ENCODE measurements around the gene CBX4. TPM values are rescaled to one million over a fixed set of nuclear protein-coding genes. Genes with fewer than 3 reads are reported as not detected.

CBX4 gene
- total and polyA plus RNA-seq, 9 donors: 6.6 to 14.5 (median 9.6) TPM

DNA sequence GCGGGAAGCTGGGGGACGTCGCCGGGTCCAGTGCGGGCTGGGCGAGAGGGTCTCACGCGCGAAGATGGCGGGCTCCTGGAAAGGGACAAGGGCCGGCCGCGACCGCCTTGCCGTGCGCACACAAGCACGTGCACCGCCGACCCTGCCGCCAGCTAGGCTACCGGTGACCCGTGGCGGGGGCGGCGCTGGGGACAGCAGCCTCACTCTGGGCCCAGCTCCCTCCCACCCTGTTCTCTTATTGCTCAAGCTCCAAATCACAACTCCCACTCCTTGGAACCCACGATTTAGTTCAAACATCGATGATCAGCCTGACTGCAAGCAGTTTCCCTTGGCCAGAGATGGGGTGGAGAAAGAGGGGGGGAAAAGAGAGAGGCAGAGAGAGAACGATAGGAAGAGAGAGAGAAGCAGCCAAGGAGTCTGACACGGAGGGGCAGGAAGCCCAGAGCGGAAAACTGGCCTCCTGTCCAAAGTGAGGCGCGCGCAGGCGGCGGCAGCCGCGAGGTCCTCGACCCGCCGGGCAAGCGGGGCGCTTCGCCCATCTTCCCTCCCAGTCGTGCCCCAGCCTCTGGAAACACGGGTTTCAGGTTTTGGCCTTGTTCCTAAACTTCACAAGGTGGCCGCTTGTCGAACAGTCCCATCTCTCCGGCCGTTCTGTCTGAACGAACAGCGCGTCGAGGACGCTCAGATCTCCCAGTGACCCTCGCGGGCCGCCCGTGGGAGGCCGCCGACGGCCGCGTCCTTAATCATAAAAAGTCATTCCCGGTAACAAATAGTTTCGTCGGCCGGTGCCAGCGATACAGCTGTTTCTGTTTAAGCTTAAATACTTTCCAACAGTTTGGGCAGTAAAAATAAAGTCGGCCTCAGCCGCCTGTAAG, 40.7 kb downstream of the CBX4 start:
- H3K27ac ChIP-seq (ENCODE audit: low read length): peak overlapping the region; percentile 20
- H3K9me3 ChIP-seq (replicated peaks; ENCODE audit: control insufficient read depth, low read depth, low read length): no peaks in the 10 kb centered on the region
- peaks cover 75% of the 10 kb centered on the region for H3K4me1 ChIP-seq (ENCODE audit: control insufficient read depth, insufficient read depth, low read length)
- peaks cover 12% of the 10 kb centered on the region for H3K36me3 ChIP-seq (ENCODE audit: control insufficient read depth, insufficient read depth, low read length)
- WGBS (ENCODE audit: insufficient coverage): under 1% methylated on average over 59 of the region's 70 CpGs
- peak overlapping the region; percentile 29 for H3K4me3 ChIP-seq (ENCODE audit: low read length)
- H3K27me3 ChIP-seq (ENCODE audit: control insufficient read depth, insufficient read depth, low read length): peaks cover 76% of the 10 kb centered on the region
- DNase-seq: peak; percentile 85

GRCh38 chr17:79797492-79798298, 41.5 kb downstream of the CBX4 start:
- H3K36me3 ChIP-seq (ENCODE audit: control insufficient read depth, insufficient read depth, low read length): peaks cover 12% of the 10 kb centered on the region
- H3K4me3 ChIP-seq (ENCODE audit: low read length): peak overlapping the region; percentile 86
- DNase-seq: peak; percentile 50
- H3K9me3 ChIP-seq (replicated peaks; ENCODE audit: control insufficient read depth, low read depth, low read length): no peaks in the 10 kb centered on the region
- 0% methylated on average over 57 of the region's 89 CpGs for WGBS (ENCODE audit: insufficient coverage)
- H3K27me3 ChIP-seq (ENCODE audit: control insufficient read depth, insufficient read depth, low read length): peaks cover 76% of the 10 kb centered on the region
- no peak overlapping the region for H3K27ac ChIP-seq (ENCODE audit: low read length)
- H3K4me1 ChIP-seq (ENCODE audit: control insufficient read depth, insufficient read depth, low read length): peaks cover 76% of the 10 kb centered on the region

- Histone ChIP-seq H3K9me3 (replicated peaks; ENCODE audit: control insufficient read depth, low read depth, low read length) (no peaks in the 10 kb centered on the region), H3K36me3 (ENCODE audit: control insufficient read depth, insufficient read depth, low read length) (peaks cover 12% of the 10 kb centered on the region), H3K4me1 (ENCODE audit: control insufficient read depth, insufficient read depth, low read length) (peaks cover 78% of the 10 kb centered on the region), H3K27me3 (ENCODE audit: control insufficient read depth, insufficient read depth, low read length) (peaks cover 76% of the 10 kb centered on the region), H3K27ac (ENCODE audit: low read length) (peak within 1 kb of the TSS; percentile 89), H3K4me3 (ENCODE audit: low read length) (peak within 1 kb of the TSS; percentile 86)
- DNase-seq: peak; percentile 100
- WGBS (ENCODE audit: insufficient coverage): under 1% methylated on average over 77 of the region's 79 CpGs
These were observed 42.3 kb downstream of the CBX4 start, which contains the start of gene CBX8 for GRCh38 chr17:79796763-79797491. CBX8 (minus strand) TSS chr17:79797077; CDS start chr17:79796998, 79 bp downstream.

DNA sequence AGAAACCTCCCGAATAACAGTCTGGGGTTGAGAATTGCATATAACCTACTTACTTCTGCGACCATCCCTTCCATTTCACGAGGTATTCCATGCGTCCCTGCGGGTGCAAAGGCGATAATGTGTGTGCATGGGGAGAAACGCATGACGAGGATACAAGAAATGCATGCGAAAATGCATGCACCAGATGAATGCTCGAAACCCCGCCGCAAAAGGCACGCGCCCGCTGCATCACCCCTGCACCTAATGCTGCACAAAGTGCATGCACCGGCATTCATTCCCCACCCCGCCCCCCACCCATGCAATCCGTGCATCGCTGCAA, 42.8 kb downstream of the CBX4 start:
- peaks cover 12% of the 10 kb centered on the region for H3K36me3 ChIP-seq (ENCODE audit: control insufficient read depth, insufficient read depth, low read length)
- H3K4me1 ChIP-seq (ENCODE audit: control insufficient read depth, insufficient read depth, low read length): peaks cover 81% of the 10 kb centered on the region
- peaks cover 76% of the 10 kb centered on the region for H3K27me3 ChIP-seq (ENCODE audit: control insufficient read depth, insufficient read depth, low read length)
- no peaks in the 10 kb centered on the region for H3K9me3 ChIP-seq (replicated peaks; ENCODE audit: control insufficient read depth, low read depth, low read length)
- no peak for DNase-seq
- 4% methylated on average over 5 of the region's 19 CpGs for WGBS (ENCODE audit: insufficient coverage)
- no peak overlapping the region for H3K27ac ChIP-seq (ENCODE audit: low read length)
- peak overlapping the region; percentile 86 for H3K4me3 ChIP-seq (ENCODE audit: low read length)

DNA sequence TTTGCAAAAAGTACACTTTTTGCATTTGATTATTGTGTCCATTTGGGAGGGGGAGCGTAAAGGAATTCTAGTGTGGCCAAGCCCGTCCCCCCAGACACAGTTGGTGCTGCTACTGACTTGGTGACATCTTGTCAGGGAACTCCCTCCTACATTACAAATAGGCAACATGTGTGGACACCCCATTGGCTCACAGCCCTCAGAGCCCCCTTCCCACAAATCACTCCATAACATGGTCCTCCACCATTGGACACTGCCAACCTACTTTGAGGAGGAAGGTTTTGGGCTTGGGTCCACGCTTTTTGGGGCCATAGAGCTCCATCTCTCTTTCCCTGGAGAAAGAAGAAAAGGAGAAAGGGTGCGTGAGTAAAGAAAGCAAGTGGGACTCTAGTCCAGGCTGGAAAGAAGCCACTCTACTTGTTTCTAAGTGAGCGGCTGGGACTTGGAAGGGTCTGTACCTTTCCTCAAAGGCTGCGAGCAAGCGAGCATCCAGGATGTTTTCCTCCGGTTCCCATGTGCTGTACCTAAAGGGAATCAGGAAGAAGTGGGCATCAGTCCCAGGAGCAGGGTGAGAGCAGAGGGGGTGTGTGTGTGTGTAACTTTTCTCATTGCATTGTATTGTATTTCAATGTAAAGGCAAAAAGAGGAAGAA, 43.3 kb downstream of the CBX4 start:
- Histone ChIP-seq H3K9me3 (replicated peaks; ENCODE audit: control insufficient read depth, low read depth, low read length) (no peaks in the 10 kb centered on the region), H3K36me3 (ENCODE audit: control insufficient read depth, insufficient read depth, low read length) (peaks cover 12% of the 10 kb centered on the region), H3K27me3 (ENCODE audit: control insufficient read depth, insufficient read depth, low read length) (peaks cover 76% of the 10 kb centered on the region), H3K4me1 (ENCODE audit: control insufficient read depth, insufficient read depth, low read length) (peaks cover 81% of the 10 kb centered on the region), H3K27ac (ENCODE audit: low read length) (no peak overlapping the region), H3K4me3 (ENCODE audit: low read length) (peak overlapping the region; percentile 86)
- WGBS (ENCODE audit: insufficient coverage): 40% methylated on average over 5 of the region's 8 CpGs
- DNase-seq: peak; percentile 49

GRCh38 chr17:79794659-79795511, 44.4 kb downstream of the CBX4 start:
- H3K36me3 ChIP-seq (ENCODE audit: control insufficient read depth, insufficient read depth, low read length): peaks cover 12% of the 10 kb centered on the region
- peaks cover 81% of the 10 kb centered on the region for H3K4me1 ChIP-seq (ENCODE audit: control insufficient read depth, insufficient read depth, low read length)
- DNase-seq: no peak
- H3K27ac ChIP-seq (ENCODE audit: low read length): no peak overlapping the region
- WGBS (ENCODE audit: insufficient coverage): 71% methylated on average over 47 of the region's 47 CpGs
- no peaks in the 10 kb centered on the region for H3K9me3 ChIP-seq (replicated peaks; ENCODE audit: control insufficient read depth, low read depth, low read length)
- H3K4me3 ChIP-seq (ENCODE audit: low read length): no peak overlapping the region
- peaks cover 76% of the 10 kb centered on the region for H3K27me3 ChIP-seq (ENCODE audit: control insufficient read depth, insufficient read depth, low read length)

DNA sequence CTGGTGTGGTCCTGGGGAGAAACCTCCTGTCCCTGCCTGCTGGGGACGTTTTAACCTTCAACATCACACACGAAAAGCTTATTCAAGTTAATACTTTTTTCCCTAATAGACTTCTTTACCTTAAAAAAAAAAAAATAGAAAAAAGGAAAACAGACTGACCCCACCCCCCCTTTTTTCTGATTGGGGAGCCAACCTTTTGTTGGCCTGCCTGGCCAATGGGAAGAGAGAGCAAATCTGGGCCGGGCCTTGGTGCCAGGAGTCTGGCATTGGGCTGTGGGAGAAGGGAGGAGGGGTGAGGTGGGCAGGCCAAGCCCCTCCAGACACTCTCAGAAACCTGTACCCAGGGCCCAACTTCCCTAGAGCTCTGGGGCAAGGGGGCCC, 45.3 kb downstream of the CBX4 start:
- Histone ChIP-seq H3K27me3 (ENCODE audit: control insufficient read depth, insufficient read depth, low read length) (peaks cover 76% of the 10 kb centered on the region), H3K9me3 (replicated peaks; ENCODE audit: control insufficient read depth, low read depth, low read length) (no peaks in the 10 kb centered on the region), H3K27ac (ENCODE audit: low read length) (no peak overlapping the region), H3K4me1 (ENCODE audit: control insufficient read depth, insufficient read depth, low read length) (peaks cover 75% of the 10 kb centered on the region), H3K4me3 (ENCODE audit: low read length) (no peak overlapping the region), H3K36me3 (ENCODE audit: control insufficient read depth, insufficient read depth, low read length) (peaks cover 12% of the 10 kb centered on the region)
- DNase-seq: peak; percentile 41
- WGBS (ENCODE audit: insufficient coverage): no CpG with 5 or more reads among the region's 3 CpGs

GRCh38 chr17:79792984-79793923, 46.0 kb downstream of the CBX4 start:
- H3K27me3 ChIP-seq (ENCODE audit: control insufficient read depth, insufficient read depth, low read length): peaks cover 76% of the 10 kb centered on the region
- no peak overlapping the region for H3K27ac ChIP-seq (ENCODE audit: low read length)
- H3K4me1 ChIP-seq (ENCODE audit: control insufficient read depth, insufficient read depth, low read length): peaks cover 68% of the 10 kb centered on the region
- H3K4me3 ChIP-seq (ENCODE audit: low read length): peak overlapping the region; percentile 25
- no peaks in the 10 kb centered on the region for H3K9me3 ChIP-seq (replicated peaks; ENCODE audit: control insufficient read depth, low read depth, low read length)
- H3K36me3 ChIP-seq (ENCODE audit: control insufficient read depth, insufficient read depth, low read length): peaks cover 12% of the 10 kb centered on the region
- peak; percentile 78 for DNase-seq
- 25% methylated on average over 26 of the region's 63 CpGs for WGBS (ENCODE audit: insufficient coverage)

All from muscle of leg (tissue), 11 donors.